Medulla oblongata (tissue), 1 donor: ENCODE data around the gene TENT4A.
"Not testable (repeated sequence)": the region's sequence is repeated elsewhere in the genome, so short reads cannot be mapped to it uniquely, and the experiment has no call there.

Experiments
- DNase-seq: peaks from one replicate; pipeline ENCODE4 v3.0.0-alpha.2; 2015; ENCODE audit errors: extremely low spot score

TENT4A gene

GRCh38 chr5:6713274-6714225 is at the start of gene TENT4A:
Gene TENT4A (plus strand): TSS chr5:6713432. CDS start chr5:6713984, 552 bp downstream.
- DNase-seq = no peak

- no peak for DNase-seq
Measured at GRCh38 chr5:6666762-6667161, 46.5 kb upstream of the TENT4A start.

GRCh38 chr5:6667648-6668047 is 45.6 kb upstream of the TENT4A start:
- DNase-seq = no peak

GRCh38 chr5:6668717-6669116 is 44.5 kb upstream of the TENT4A start:
- DNase-seq = not testable (repeated sequence)

- no peak for DNase-seq
Measured at GRCh38 chr5:6673031-6673430, 40.2 kb upstream of the TENT4A start.

GRCh38 chr5:6673963-6674362 is 39.3 kb upstream of the TENT4A start:
- DNase-seq = no peak

GRCh38 chr5:6674421-6674820 is 38.8 kb upstream of the TENT4A start:
- no peak for DNase-seq

GRCh38 chr5:6674886-6675285 is 38.3 kb upstream of the TENT4A start:
- DNase-seq = peak; percentile 10

- DNase-seq = no peak
Measured at GRCh38 chr5:6675784-6676491, 37.3 kb upstream of the TENT4A start.

GRCh38 chr5:6676702-6677101 is 36.5 kb upstream of the TENT4A start:
- DNase-seq = no peak

GRCh38 chr5:6678385-6678784 is 34.8 kb upstream of the TENT4A start:
- no peak for DNase-seq

- no peak for DNase-seq
Measured at GRCh38 chr5:6680922-6681321, 32.3 kb upstream of the TENT4A start.

GRCh38 chr5:6681682-6682081 is 31.6 kb upstream of the TENT4A start:
- DNase-seq = no peak

GRCh38 chr5:6682239-6682638 is 31.0 kb upstream of the TENT4A start:
- no peak for DNase-seq

- no peak for DNase-seq
Measured at GRCh38 chr5:6683241-6683640, 30.0 kb upstream of the TENT4A start.

- no peak for DNase-seq
Measured at GRCh38 chr5:6684075-6684474, 29.2 kb upstream of the TENT4A start.

GRCh38 chr5:6686501-6686900 is 26.7 kb upstream of the TENT4A start:
- DNase-seq = no peak

- peak; percentile 11 for DNase-seq
Measured at GRCh38 chr5:6686915-6687409, 26.3 kb upstream of the TENT4A start.

GRCh38 chr5:6687505-6687904 is 25.7 kb upstream of the TENT4A start:
- no peak for DNase-seq

GRCh38 chr5:6692906-6693305 is 20.3 kb upstream of the TENT4A start:
- no peak for DNase-seq

GRCh38 chr5:6698696-6699095 is 14.5 kb upstream of the TENT4A start:
- no peak for DNase-seq

- no peak for DNase-seq
Measured at GRCh38 chr5:6699357-6699756, 13.9 kb upstream of the TENT4A start.
